Measurements from ENCODE around the gene SLC6A13. TPM values are rescaled to one million over a fixed set of nuclear protein-coding genes. Genes with fewer than 3 reads are reported as not detected.

SLC6A13 gene
- total RNA-seq, 4 donors from 2014 or later, result 0.80 to 4.9 (median 1.7) TPM; not detected in 1

DNA sequence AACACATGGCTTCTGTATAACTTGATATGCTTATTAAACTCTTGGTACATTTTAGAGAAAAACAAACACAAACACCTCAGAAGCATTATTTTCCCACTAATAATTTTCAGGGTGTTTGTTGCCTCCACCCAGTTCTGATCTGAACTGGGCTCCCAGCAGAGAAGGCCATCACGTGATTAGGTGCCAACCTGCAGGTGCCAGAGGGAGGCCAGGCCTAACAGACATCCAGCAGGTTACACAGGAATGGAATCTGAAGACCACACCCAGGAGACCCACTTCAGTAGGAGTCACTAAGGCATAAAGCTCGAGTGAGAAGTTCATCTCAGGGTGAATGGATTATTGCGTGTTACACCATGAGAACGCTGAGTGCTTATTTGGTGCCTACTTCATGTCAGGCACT is 57.6 kb downstream of the SLC6A13 start:
- Histone ChIP-seq H3K4me3 (no peak overlapping the region), H3K36me3 (no peaks in the 10 kb centered on the region), H3K9me3 (no peaks in the 10 kb centered on the region), H3K27ac (no peak overlapping the region), H3K27me3 (no peaks in the 10 kb centered on the region), H3K4me1 (peaks cover 0 to 3% (median 0%) of the 10 kb centered on the region in 4 donors)
- TF ChIP-seq POLR2A (IDR thresholded peaks at IDR 0.05), result no peak
- TF ChIP-seq, protein P1, sequence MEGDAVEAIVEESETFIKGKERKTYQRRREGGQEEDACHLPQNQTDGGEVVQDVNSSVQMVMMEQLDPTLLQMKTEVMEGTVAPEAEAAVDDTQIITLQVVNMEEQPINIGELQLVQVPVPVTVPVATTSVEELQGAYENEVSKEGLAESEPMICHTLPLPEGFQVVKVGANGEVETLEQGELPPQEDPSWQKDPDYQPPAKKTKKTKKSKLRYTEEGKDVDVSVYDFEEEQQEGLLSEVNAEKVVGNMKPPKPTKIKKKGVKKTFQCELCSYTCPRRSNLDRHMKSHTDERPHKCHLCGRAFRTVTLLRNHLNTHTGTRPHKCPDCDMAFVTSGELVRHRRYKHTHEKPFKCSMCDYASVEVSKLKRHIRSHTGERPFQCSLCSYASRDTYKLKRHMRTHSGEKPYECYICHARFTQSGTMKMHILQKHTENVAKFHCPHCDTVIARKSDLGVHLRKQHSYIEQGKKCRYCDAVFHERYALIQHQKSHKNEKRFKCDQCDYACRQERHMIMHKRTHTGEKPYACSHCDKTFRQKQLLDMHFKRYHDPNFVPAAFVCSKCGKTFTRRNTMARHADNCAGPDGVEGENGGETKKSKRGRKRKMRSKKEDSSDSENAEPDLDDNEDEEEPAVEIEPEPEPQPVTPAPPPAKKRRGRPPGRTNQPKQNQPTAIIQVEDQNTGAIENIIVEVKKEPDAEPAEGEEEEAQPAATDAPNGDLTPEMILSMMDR (IDR thresholded peaks at IDR 0.05), result no peak
- DNase-seq, result no peak

DNA sequence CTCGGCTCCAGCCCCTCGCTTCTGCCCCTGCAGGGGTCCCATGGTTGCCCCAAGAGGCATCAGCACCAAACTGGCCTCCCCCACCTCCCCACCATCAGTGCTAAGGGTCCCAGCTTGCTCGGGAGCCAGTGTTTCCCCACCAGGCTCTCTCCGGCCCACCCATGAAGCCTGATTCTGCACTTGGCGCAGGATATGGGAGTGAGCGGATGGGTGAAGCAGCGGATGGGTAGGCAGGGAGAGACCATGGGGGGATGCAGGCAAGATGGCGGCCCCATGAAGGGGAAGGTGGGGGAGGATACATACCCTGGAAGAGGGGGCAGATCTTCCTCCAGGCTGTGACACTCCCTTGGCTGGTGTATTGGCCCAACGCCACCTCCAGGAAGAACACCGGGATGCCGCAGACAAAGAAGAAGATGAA is 58.4 kb downstream of the SLC6A13 start:
- Histone ChIP-seq H3K9me3 (no peaks in the 10 kb centered on the region), H3K27ac (no peak overlapping the region), H3K27me3 (no peaks in the 10 kb centered on the region), H3K4me1 (peaks cover 0 to 3% (median 0%) of the 10 kb centered on the region in 4 donors), H3K36me3 (no peaks in the 10 kb centered on the region), H3K4me3 (no peak overlapping the region)
- TF ChIP-seq, protein P1 (IDR thresholded peaks at IDR 0.05), result no peak
- TF ChIP-seq POLR2A (IDR thresholded peaks at IDR 0.05), result no peak
- no peak for DNase-seq

DNA sequence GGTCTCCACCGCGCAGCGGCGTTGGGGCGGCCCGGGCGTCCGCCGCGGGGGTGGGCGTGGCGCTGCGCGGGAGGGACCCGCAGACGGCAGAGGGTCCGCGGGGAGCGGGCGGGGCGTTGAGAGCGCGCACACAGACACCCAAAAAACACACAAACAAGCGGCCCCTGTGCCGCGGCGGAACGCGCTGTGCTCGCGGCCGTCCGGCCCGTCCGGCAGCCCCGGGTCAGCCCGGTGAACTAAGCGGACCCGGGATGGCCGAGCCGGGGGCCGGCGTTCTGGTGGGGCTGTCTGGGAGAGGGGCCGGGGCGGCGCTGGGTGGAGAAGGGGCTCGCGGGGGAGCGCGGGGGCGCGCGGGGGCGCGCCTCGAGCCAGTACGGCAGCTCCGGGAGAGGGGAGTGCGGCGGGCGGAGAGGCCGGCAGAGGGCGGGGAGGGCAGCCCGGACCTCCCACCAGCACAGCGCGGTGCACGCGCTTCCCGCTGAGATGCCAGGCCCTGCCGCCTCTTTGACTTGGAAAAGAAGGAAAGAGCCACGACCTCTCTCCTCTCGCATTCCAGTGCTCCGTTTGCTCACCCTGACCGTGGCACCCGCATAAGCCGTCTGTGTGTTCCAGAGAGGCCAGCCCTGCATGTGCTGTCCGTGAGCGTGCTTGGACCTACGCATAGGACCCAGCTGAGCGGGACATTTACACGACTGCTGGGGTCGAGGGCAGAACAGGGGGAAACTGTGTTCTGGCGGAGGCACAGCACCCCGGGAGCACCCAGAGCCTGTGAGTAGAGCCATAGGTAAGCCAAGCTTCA is 59.0 kb downstream of the SLC6A13 start:
- no peak for DNase-seq
- H3K9me3 ChIP-seq, result no peaks in the 10 kb centered on the region
- TF ChIP-seq, protein P1 (IDR thresholded peaks at IDR 0.05), result no peak
- no peak for TF ChIP-seq POLR2A (IDR thresholded peaks at IDR 0.05)
- no peaks in the 10 kb centered on the region for H3K36me3 ChIP-seq
- peak overlapping the region; percentile 15 to 51 (median 32) for H3K4me3 ChIP-seq
- H3K27me3 ChIP-seq, result no peaks in the 10 kb centered on the region
- no peak overlapping the region for H3K27ac ChIP-seq
- peaks cover 0 to 3% (median 0%) of the 10 kb centered on the region in 4 donors for H3K4me1 ChIP-seq

DNA sequence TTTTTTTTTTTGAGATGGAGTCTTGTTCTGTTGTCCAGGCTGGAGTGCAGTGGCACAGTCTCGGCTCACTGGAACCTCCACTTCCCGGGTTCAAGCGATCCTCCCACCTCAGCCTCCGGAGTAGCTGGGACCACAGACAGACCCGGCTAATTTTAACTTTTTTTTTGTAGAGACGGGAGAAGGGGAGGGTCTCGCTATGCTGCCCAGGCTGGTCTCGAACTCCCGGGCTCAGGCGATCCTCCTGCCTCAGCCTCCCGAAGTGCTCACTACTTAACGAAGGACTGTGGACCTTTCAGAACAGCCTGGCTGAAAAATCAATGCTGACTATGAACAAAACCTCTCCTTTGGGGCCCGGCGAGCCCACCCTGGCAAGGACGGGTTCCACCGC is 59.6 kb downstream of the SLC6A13 start:
- no peak for DNase-seq
- Histone ChIP-seq H3K27me3 (no peaks in the 10 kb centered on the region), H3K27ac (no peak overlapping the region), H3K36me3 (no peaks in the 10 kb centered on the region), H3K9me3 (no peaks in the 10 kb centered on the region), H3K4me1 (peaks cover 0 to 3% (median 0%) of the 10 kb centered on the region in 4 donors), H3K4me3 (peak overlapping the region in 2 of 4 donors; percentile 43 to 51)
- TF ChIP-seq, protein P1 (IDR thresholded peaks at IDR 0.05), result no peak
- no peak for TF ChIP-seq POLR2A (IDR thresholded peaks at IDR 0.05)

DNA sequence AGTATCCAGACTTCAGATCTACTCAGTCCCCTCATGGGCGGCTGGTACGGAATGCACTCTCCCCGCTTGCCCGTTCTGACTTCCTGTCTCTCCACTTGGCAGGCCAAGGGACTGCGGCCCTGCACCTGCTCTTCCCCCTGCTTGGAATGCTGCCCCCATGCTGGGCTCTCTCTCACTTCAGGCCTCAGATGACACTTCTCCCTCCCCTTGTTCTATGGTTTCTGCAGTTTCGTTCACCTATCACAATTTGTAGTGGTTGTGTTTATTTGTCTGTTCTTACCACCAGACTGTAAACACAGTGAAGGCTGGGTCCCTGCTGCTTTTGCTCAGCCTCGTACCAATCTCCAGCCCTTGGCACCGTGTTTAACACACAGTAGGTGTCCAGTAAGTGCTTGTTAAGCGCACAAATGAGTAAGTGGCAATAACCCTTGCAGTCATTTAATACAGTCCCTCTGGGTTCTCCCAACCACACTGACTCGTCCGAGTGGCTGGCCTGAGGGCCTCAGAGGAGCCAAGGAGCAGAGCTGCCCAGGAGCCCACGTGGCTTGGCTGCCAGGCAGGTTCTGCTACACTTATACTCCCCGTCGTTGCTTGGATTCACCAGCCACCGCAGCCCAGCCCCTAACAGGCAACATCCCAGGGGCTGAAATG is 60.4 kb downstream of the SLC6A13 start:
- Histone ChIP-seq H3K9me3 (no peaks in the 10 kb centered on the region), H3K36me3 (no peaks in the 10 kb centered on the region), H3K4me1 (peaks cover 0 to 3% (median 0%) of the 10 kb centered on the region in 4 donors), H3K4me3 (no peak overlapping the region), H3K27me3 (no peaks in the 10 kb centered on the region), H3K27ac (no peak overlapping the region)
- DNase-seq, result no peak
- TF ChIP-seq POLR2A (IDR thresholded peaks at IDR 0.05), result no peak
- TF ChIP-seq, protein P1 (IDR thresholded peaks at IDR 0.05), result no peak

All from Peyer's patch (tissue), 4 donors.